Heart left ventricle (tissue), 16 donors: ENCODE results near the gene VSIG10. TPM values are rescaled to one million over a fixed set of nuclear protein-coding genes. Genes with fewer than 3 reads are reported as not detected.

Experiments
- ATAC-seq, 4 donors: fragments of 200-7000 bp; cut with Tn5 transposase; one replicate each; pipeline ENCODE4 v1.9.1; 2020 to 2022; ENCODE audit warnings: moderate library complexity in 4 of 4, mild to moderate bottlenecking in 3 of 4, moderate number of reproducible peaks in 1 of 4
- DNase-seq, 5 donors: peaks; one replicate each; pipeline ENCODE4 v3.0.0-alpha.2; 2020
- H3K27ac ChIP-seq, 12 donors: fragments of 200-600 bp; sonication (generic) in 4 of 12; one replicate each; pipeline versions ENCODE4 v1.5.0 to v1.8.0; 2016 to 2022; ENCODE audit warnings: mild to moderate bottlenecking in 2 of 12
- H3K27me3 ChIP-seq, 9 donors: fragments of 200-600 bp; sonication (generic) in 2 of 9; one replicate each; pipeline versions ENCODE4 v1.5.1 to v1.8.0; 2016 to 2022; ENCODE audit warnings: mild to moderate bottlenecking in 3 of 9
- H3K36me3 ChIP-seq, 9 donors: fragments of 200-600 bp; sonication (generic) in 2 of 9; one replicate each; pipeline versions ENCODE4 v1.5.0 to v1.8.0; 2018 to 2022; ENCODE audit warnings: mild to moderate bottlenecking in 2 of 9
- H3K4me1 ChIP-seq, 12 donors: fragments of 200-600 bp; sonication (generic) in 4 of 12; one replicate each; pipeline versions ENCODE4 v1.5.0 to v1.8.0; 2016 to 2022; ENCODE audit warnings: mild to moderate bottlenecking in 3 of 12
- H3K4me3 ChIP-seq, 12 donors: fragments of 200-600 bp; sonication (generic) in 4 of 12; one replicate each; pipeline versions ENCODE4 v1.5.0 to v1.8.0; 2017 to 2022; ENCODE audit warnings: mild to moderate bottlenecking in 9 of 12, moderate library complexity in 4 of 12
- H3K9me3 ChIP-seq, 12 donors: fragments of 200-600 bp; sonication (generic) in 4 of 12; one replicate each; pipeline versions ENCODE4 v1.5.0 to v1.8.0; 2016 to 2022; ENCODE audit warnings: mild to moderate bottlenecking in 1 of 12
- POLR2A ChIP-seq, 2 donors: fragments of 450-650 bp; IDR thresholded peaks; one replicate each; pipeline ENCODE4 v1.6.1; 2017; ENCODE audit warnings: antibody characterized with exemption in 2 of 2, mild to moderate bottlenecking in 2 of 2, moderate library complexity in 2 of 2
- WGBS, 4 donors: extraction: QIAGEN DNeasy Blood & Tissue Kit in 2 of 4; methylation state at CpG; one replicate each; pipeline versions ENCODE4 v1.1.5 to v1.1.7; 2013 to 2018; 5-methylcytosine and 5-hydroxymethylcytosine counted together
- intact Hi-C, 10 donors: fragments of 100-400 bp; cut with DNase I; formaldehyde crosslinking; loops; one replicate each; pipeline versions ENCODE4 v1.11.1 to v1.14.2; 2022
- long read RNA-seq, 3 donors: library from polyadenylated mRNA; unstranded; transcript quantifications; one replicate each; pipeline ENCODE4 v2.0.0, GENCODE V29; 2020 to 2021
- polyA plus RNA-seq, 2 donors: library from polyadenylated mRNA; stranded (reverse); fragments of 200-250 nt; gene quantifications; one replicate each; pipeline ENCODE4 v1.2.3, GENCODE V29; 2013
- total RNA-seq, 9 donors: library from RNA; depleted of rRNA in 2 of 9; stranded (reverse); fragments of >200 nt in 2 of 9; fragmentation: NEBNext Ultra II Directional in 3 of 9; extraction: Animal tissue kit (Norgen Biotek cat#: 25700) in 3 of 9; gene quantifications; one replicate each; pipeline versions ENCODE4 v1.1.0 to v1.2.4, GENCODE V29; 2016 to 2023
- TF ChIP-seq, protein P1 (sequence below), 12 donors: fragments of 200-600 bp; sonication (generic) in 4 of 12; IDR thresholded peaks; one replicate each; pipeline versions ENCODE4 v1.5.0 to v1.8.0; 2018 to 2022; ENCODE audit warnings: antibody characterized with exemption in 12 of 12, mild to moderate bottlenecking in 5 of 12
- donor health status: ischemic (EF 13 %, LVEDD 7.1; RV severe dilation, severe dysfunction).
- donor health status: healthy with polysubstance abuse.
- donor health status: DM: no; HTN: yes; CAD: no.
- donor health status: DM: no; HTN: no; CAD: no.
- donor health status: ischemic (EF 25% LVEDD 6.9; RV normal size, moderate dysfunction).
- donor health status: ischemic (EF 25% LVEDD 5.7; RV mildly dilated, moderate dysfunction).
- donor health status: healthy.
- donor health status: DM: yes; HTN: yes; CAD: no.
- donor health status: ischemic (EF 35%, LVEDD 5.7; RV mildly dilated, moderate dysfunction).
- donor health status: nonischemic (EF 11% LVEDD 7.7; RV severe dilation, severe dysfunction).
- donor health status: DM: yes; HTN: yes; CAD: no.
- donor health status: PGD.
- donor health status: ischemic (EF 29% LVEDD 5.4; RV normal size, mild dysfunction).
- donor health status: nonischemic (EF 23%, LVEDD 6.1; RV moderate dilation, normal function).

The VSIG10 gene
- total RNA-seq (10 to 100 TPM in 6 of 9 donors, 1 to 10 TPM in 3; 6.9 to 17.7 (median 10.7) TPM), polyA plus RNA-seq (10 to 100 TPM in 1 of 2 donors, 1 to 10 TPM in 1; 6.3 to 11.3 TPM)
- long read RNA-seq, donor 1, partial matches to known transcripts = 2 of 9 reads
- long read RNA-seq, donor 1, other reads (novel, unspliced or antisense) = 6 of 9 reads
- long read RNA-seq, donor 2, transcript VSIG10-209 (2 exons, 730 nt) = major isoform, 5 of 8 reads
- long read RNA-seq, donor 2, partial matches to known transcripts = 0 of 8 reads
- long read RNA-seq, donor 2, other reads (novel, unspliced or antisense) = 3 of 8 reads
- long read RNA-seq, donor 3, partial matches to known transcripts = 0 of 1 reads
- long read RNA-seq, donor 3, other reads (novel, unspliced or antisense) = 0 of 1 reads

DNA sequence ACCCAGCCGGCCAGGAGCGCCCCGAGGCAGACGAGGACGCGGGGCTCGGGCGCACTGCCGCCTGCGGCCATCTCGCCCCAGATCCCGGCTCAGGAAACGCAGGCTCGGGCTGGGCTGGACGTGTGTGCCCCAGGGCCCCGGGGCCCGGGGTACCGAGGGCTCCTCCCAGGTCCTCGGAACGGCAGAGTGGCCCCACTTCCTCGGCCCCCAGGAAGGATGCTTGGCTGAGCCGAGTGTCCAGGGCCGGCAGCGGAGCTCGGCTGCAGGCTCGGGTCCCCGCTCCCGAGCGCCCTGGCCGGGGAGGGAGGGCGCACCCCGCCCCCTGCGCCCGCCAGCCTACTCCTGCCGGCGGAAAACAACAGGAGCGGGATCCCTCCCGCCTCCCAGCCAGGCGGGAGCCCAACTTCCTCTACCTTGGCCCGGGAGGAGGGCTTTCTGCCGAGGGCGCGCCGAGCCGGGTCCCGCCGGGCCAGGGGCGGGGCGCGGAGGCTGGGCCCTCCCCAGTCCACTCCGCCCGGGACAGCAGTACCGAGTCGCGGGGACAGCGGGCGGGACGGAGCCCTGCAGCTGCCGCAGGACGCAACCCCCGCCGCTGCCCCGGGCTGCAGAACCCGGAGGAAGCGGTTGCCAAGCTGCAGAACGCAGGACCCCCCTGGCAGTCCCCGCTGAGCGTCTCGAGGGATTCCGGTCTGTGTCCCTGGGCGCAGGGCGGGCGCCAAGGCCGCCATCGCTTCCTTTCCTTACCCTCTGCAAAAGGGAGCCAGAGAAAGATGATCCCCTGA is at the start of gene VSIG10:
Gene VSIG10 (minus strand): TSS at position 411 of the 782 bp plus-strand sequence. CDS start 340 bp downstream, at position 71.
- ATAC-seq = peak; percentile 75 to 97 (median 94)
- Histone ChIP-seq H3K36me3 (no peaks in the 10 kb centered on the region), H3K9me3 (no peaks in the 10 kb centered on the region), H3K4me1 (peaks cover 0 to 19% (median 9%) of the 10 kb centered on the region in 12 donors), H3K27me3 (no peaks in the 10 kb centered on the region), H3K27ac (peak within 1 kb of the TSS; percentile 25 to 88 (median 78)), H3K4me3 (peak within 1 kb of the TSS; percentile 60 to 99 (median 86))
- intact Hi-C loops = loop anchor here in 7 of 10 donors (2.0 to 10.0 kb wide), 4 partner anchors 36 to 229 kb away; partner anchors contain the start of gene WSB2 (in 6 of the 7)
- 0 to 1% (median 1%) methylated on average over 19 to 75 of the region's 75 CpGs for WGBS, 4 donors
- TF ChIP-seq, protein P1, sequence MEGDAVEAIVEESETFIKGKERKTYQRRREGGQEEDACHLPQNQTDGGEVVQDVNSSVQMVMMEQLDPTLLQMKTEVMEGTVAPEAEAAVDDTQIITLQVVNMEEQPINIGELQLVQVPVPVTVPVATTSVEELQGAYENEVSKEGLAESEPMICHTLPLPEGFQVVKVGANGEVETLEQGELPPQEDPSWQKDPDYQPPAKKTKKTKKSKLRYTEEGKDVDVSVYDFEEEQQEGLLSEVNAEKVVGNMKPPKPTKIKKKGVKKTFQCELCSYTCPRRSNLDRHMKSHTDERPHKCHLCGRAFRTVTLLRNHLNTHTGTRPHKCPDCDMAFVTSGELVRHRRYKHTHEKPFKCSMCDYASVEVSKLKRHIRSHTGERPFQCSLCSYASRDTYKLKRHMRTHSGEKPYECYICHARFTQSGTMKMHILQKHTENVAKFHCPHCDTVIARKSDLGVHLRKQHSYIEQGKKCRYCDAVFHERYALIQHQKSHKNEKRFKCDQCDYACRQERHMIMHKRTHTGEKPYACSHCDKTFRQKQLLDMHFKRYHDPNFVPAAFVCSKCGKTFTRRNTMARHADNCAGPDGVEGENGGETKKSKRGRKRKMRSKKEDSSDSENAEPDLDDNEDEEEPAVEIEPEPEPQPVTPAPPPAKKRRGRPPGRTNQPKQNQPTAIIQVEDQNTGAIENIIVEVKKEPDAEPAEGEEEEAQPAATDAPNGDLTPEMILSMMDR (IDR thresholded peaks at IDR 0.05) = peak in 1 of 12 donors; percentile 6
- peak in 1 of 2 donors; percentile 84 for TF ChIP-seq POLR2A (IDR thresholded peaks at IDR 0.05)
- DNase-seq = peak; percentile 75 to 89 (median 76)

- no peaks in the 10 kb centered on the region for H3K9me3 ChIP-seq
- no peak overlapping the region for H3K4me3 ChIP-seq
- intact Hi-C loops = no loop called here
- H3K27me3 ChIP-seq = no peaks in the 10 kb centered on the region
- TF ChIP-seq, protein P1 (IDR thresholded peaks at IDR 0.05) = no peak
- TF ChIP-seq POLR2A (IDR thresholded peaks at IDR 0.05) = no peak
- 66 to 73% (median 69%) methylated on average over 5 of the region's 5 CpGs for WGBS, 4 donors
- DNase-seq = no peak
- peaks cover 0 to 20% (median 0%) of the 10 kb centered on the region in 12 donors for H3K4me1 ChIP-seq
- H3K27ac ChIP-seq = no peak overlapping the region
- H3K36me3 ChIP-seq = peaks cover 0 to 71% (median 50%) of the 10 kb centered on the region in 9 donors
- ATAC-seq = no peak
These were observed 47.9 kb upstream of the VSIG10 start for GRCh38 chr12:118151755-118152154.

GRCh38 chr12:118150625-118151024 is 46.8 kb upstream of the VSIG10 start:
- Histone ChIP-seq H3K4me3 (no peak overlapping the region), H3K36me3 (peaks cover 0 to 79% (median 57%) of the 10 kb centered on the region in 9 donors), H3K9me3 (no peaks in the 10 kb centered on the region), H3K27me3 (no peaks in the 10 kb centered on the region), H3K4me1 (peaks cover 0 to 20% (median 0%) of the 10 kb centered on the region in 12 donors), H3K27ac (peak overlapping the region in 1 of 12 donors; percentile 14)
- no peak for TF ChIP-seq POLR2A (IDR thresholded peaks at IDR 0.05)
- TF ChIP-seq, protein P1 (IDR thresholded peaks at IDR 0.05) = no peak
- intact Hi-C loops = no loop called here
- peak; percentile 60 to 75 (median 73) for ATAC-seq
- peak in 2 of 5 donors; percentile 46 to 50 for DNase-seq
- 41 to 45% (median 43%) methylated on average over 7 of the region's 7 CpGs for WGBS, 4 donors
